PC-3 (cell line): ENCODE data around the gene SYT1. TPM values are rescaled to one million over a fixed set of nuclear protein-coding genes. Genes with fewer than 3 reads are reported as not detected.

ENCODE experiments used
- ATAC-seq: fragments of 200-7000 bp; cut with Tn5 transposase; 2 replicates; pipeline ENCODE4 v1.9.1; 2020; ENCODE audit warnings: mild to moderate bottlenecking, moderate library complexity
- BruUV-seq: library from RNA; stranded (reverse); fragments of 400-500 nt; replicated peaks from 2 replicates; lab custom pipeline; 2021; lab: Mats Ljungman, UMichigan
- CTCF ChIA-PET: fragments of 300-600 bp; sonication (Branson Sonifier 250); formaldehyde crosslinking; loops from one replicate; lab custom pipeline; 2022; ENCODE audit warnings: antibody characterized with exemption; lab: Charles Lee
- POLR2A ChIA-PET: fragments of 300-600 bp; sonication (Branson Sonifier 250); formaldehyde crosslinking; loops from one replicate; lab custom pipeline; 2022; ENCODE audit warnings: antibody characterized with exemption; ENCODE audit not compliant: unreplicated experiment; lab: Charles Lee
- DNase-seq: peaks from one replicate; pipeline ENCODE4 v3.0.0-alpha.2; 2015
- H2AFZ ChIP-seq: fragments of 300-600 bp; sonication (generic); 2 replicates; pipeline ENCODE4 v1.6.0; 2016; ENCODE audit warnings: antibody characterized with exemption, low read length
- H3F3A ChIP-seq: fragments of 300-600 bp; sonication (generic); one replicate; pipeline ENCODE4 v1.6.0; 2017; ENCODE audit warnings: antibody characterized with exemption, low read length, control low read depth, mild to moderate bottlenecking; ENCODE audit not compliant: unreplicated experiment
- H3K27ac ChIP-seq: fragments of 300-600 bp; sonication (generic); 2 replicates; pipeline ENCODE4 v1.5.1; 2016; ENCODE audit warnings: mild to moderate bottlenecking, low read length
- H3K27me3 ChIP-seq: fragments of 300-600 bp; sonication (generic); 2 replicates; pipeline ENCODE4 v1.6.1; 2016; ENCODE audit warnings: low read length, mixed read lengths
- H3K36me3 ChIP-seq: fragments of 300-600 bp; sonication (generic); 2 replicates; pipeline ENCODE4 v1.6.1; 2016; ENCODE audit warnings: low read depth, mixed run types, low read length, mixed read lengths
- H3K4me1 ChIP-seq: fragments of 300-600 bp; sonication (generic); 2 replicates; pipeline ENCODE4 v1.5.1; 2016; ENCODE audit warnings: low read length; ENCODE audit not compliant: insufficient read depth
- H3K4me2 ChIP-seq: fragments of 300-600 bp; sonication (generic); 2 replicates; pipeline ENCODE4 v1.6.0; 2016; ENCODE audit warnings: low read length
- H3K4me3 ChIP-seq: fragments of 300-600 bp; sonication (generic); 2 replicates; pipeline ENCODE4 v1.5.1; 2016; ENCODE audit warnings: mild to moderate bottlenecking, low read length, mixed read lengths
- H3K79me2 ChIP-seq: fragments of 300-600 bp; sonication (generic); 2 replicates; pipeline ENCODE4 v1.6.1; 2017; ENCODE audit warnings: low read length, mixed read lengths
- H3K9ac ChIP-seq: fragments of 300-600 bp; sonication (generic); 2 replicates; pipeline ENCODE4 v1.6.0; 2016; ENCODE audit warnings: mild to moderate bottlenecking, low read length
- H3K9me2 ChIP-seq: fragments of 300-600 bp; sonication (generic); replicated peaks from 2 replicates; pipeline ENCODE4 v1.6.1; 2016; ENCODE audit warnings: mixed run types, low read length, mixed read lengths
- H3K9me3 ChIP-seq: fragments of 300-600 bp; sonication (generic); 2 replicates; pipeline ENCODE4 v1.6.1; 2016; ENCODE audit warnings: low read length, mixed read lengths
- H4K20me1 ChIP-seq: fragments of 300-600 bp; sonication (generic); 2 replicates; pipeline ENCODE4 v1.6.1; 2016; ENCODE audit warnings: low read length, mixed read lengths
- CTCF ChIP-seq: fragments of 300-600 bp; sonication (generic); conservative IDR thresholded peaks from 2 replicates; pipeline ENCODE4 v1.5.1; 2017; ENCODE audit warnings: antibody characterized with exemption, low read depth, mild to moderate bottlenecking, low read length
- EZH2 ChIP-seq: fragments of 300-600 bp; sonication (generic); IDR thresholded peaks from one replicate; pipeline ENCODE4 v1.6.1; 2017; ENCODE audit warnings: antibody characterized with exemption, mild to moderate bottlenecking, low read length; ENCODE audit not compliant: unreplicated experiment
- EZH2phosphoT487 ChIP-seq: fragments of 300-600 bp; sonication (generic); IDR thresholded peaks from 2 replicates; pipeline ENCODE4 v1.6.1; 2018; ENCODE audit warnings: mild to moderate bottlenecking, antibody characterized with exemption, low read length, borderline replicate concordance
- intact Hi-C: fragments of 100-400 bp; cut with micrococcal nuclease; formaldehyde crosslinking; loops from 2 replicates; pipeline ENCODE4 v1.9.0; 2023
- total RNA-seq: library from RNA; depleted of rRNA; stranded (reverse); fragments of >200 nt; gene quantifications from 2 replicates; pipeline ENCODE4 v1.2.3, GENCODE V29; 2014

The SYT1 gene
- total RNA-seq, 1 experiment from 2014 or later, result 0.51 TPM

GRCh38 chr12:79048962-79049361 lies 184.4 kb downstream of the SYT1 start:
- TF ChIP-seq CTCF, result no peak
- TF ChIP-seq EZH2, result no peak
- TF ChIP-seq EZH2phosphoT487, result no peak

GRCh38 chr12:79053394-79053793 lies 188.8 kb downstream of the SYT1 start:
- no peak overlapping the region for H2AFZ ChIP-seq
- no TSS peak for BruUV-seq
- no peaks in the 10 kb centered on the region for H3K27me3 ChIP-seq
- H3K36me3 ChIP-seq, result no peaks in the 10 kb centered on the region
- ChIA-PET CTCF (no interaction called here), POLR2A (no interaction called here)
- H3K4me2 ChIP-seq, result no peak overlapping the region
- TF ChIP-seq EZH2 (no peak), EZH2phosphoT487 (no peak), CTCF (no peak)
- no peak overlapping the region for H3K27ac ChIP-seq
- DNase-seq, result no peak
- no peak overlapping the region for H3K4me3 ChIP-seq
- no peaks in the 10 kb centered on the region for H3K79me2 ChIP-seq
- H3K9me3 ChIP-seq, result 0 out of 2 replicates have a peak, but pooled peaks cover 3% of the 10 kb centered on the region
- no peak for ATAC-seq
- no peaks in the 10 kb centered on the region for H3K9me2 ChIP-seq
- peaks cover 4% of the 10 kb centered on the region for H3F3A ChIP-seq
- H3K4me1 ChIP-seq, result peaks cover 29% of the 10 kb centered on the region
- H3K9ac ChIP-seq, result no peak overlapping the region
- H4K20me1 ChIP-seq, result no peaks in the 10 kb centered on the region
- intact Hi-C loops, result no loop called here

More at GRCh38 chr12:79048962-79049361, 184.4 kb downstream of the SYT1 start:
- Histone ChIP-seq H3K4me2 (no peak overlapping the region), H2AFZ (no peak overlapping the region), H4K20me1 (no peaks in the 10 kb centered on the region), H3K9me2 (no peaks in the 10 kb centered on the region), H3K9ac (no peak overlapping the region), H3K27ac (no peak overlapping the region), H3K9me3 (no peaks in the 10 kb centered on the region), H3F3A (no peaks in the 10 kb centered on the region), H3K4me3 (no peak overlapping the region), H3K4me1 (no peaks in the 10 kb centered on the region), H3K36me3 (no peaks in the 10 kb centered on the region), H3K79me2 (no peaks in the 10 kb centered on the region), H3K27me3 (no peaks in the 10 kb centered on the region)
- BruUV-seq, result no TSS peak
- ChIA-PET CTCF (no interaction called here), POLR2A (no interaction called here)
- DNase-seq (no peak), ATAC-seq (no peak)
- intact Hi-C loops, result no loop called here

- TF ChIP-seq CTCF, result no peak
- no peak for TF ChIP-seq EZH2
- TF ChIP-seq EZH2phosphoT487, result no peak
- Histone ChIP-seq H3K27ac (peak overlapping the region; percentile 77), H3K9ac (no peak overlapping the region), H3K79me2 (no peaks in the 10 kb centered on the region), H3F3A (peaks cover 4% of the 10 kb centered on the region), H3K9me3 (0 out of 2 replicates have a peak, but pooled peaks cover 3% of the 10 kb centered on the region), H3K27me3 (no peaks in the 10 kb centered on the region), H3K4me1 (peaks cover 38% of the 10 kb centered on the region), H3K9me2 (no peaks in the 10 kb centered on the region), H2AFZ (no peak overlapping the region), H3K4me2 (peak overlapping the region; percentile 29), H3K36me3 (no peaks in the 10 kb centered on the region), H3K4me3 (no peak overlapping the region), H4K20me1 (no peaks in the 10 kb centered on the region)
- DNase-seq (peak; percentile 87), ATAC-seq (peak; percentile 88)
- intact Hi-C loops, result no loop called here
- BruUV-seq, result no TSS peak
- POLR2A ChIA-PET, result no interaction called here
- CTCF ChIA-PET, result no interaction called here
Measured at GRCh38 chr12:79055926-79056674, 191.5 kb downstream of the SYT1 start.
